NOMO-1 treated with DMSO at 0.1 percent for 48 hours (cell line): Measurements from ENCODE around the gene CORO2A.

ENCODE experiments used
- DNase-seq: peaks from one replicate; lab custom pipeline; 2025; ENCODE audit not compliant: unreplicated experiment; lab: John Stamatoyannopoulos, UW

CORO2A gene

GRCh38 chr9:98192503-98193335 lies at the start of gene CORO2A:
Gene CORO2A, minus strand, starts transcription at chr9:98192637. Its CDS starts 34,977 bp downstream, at chr9:98157660.
- peak; percentile 72 for DNase-seq

DNA sequence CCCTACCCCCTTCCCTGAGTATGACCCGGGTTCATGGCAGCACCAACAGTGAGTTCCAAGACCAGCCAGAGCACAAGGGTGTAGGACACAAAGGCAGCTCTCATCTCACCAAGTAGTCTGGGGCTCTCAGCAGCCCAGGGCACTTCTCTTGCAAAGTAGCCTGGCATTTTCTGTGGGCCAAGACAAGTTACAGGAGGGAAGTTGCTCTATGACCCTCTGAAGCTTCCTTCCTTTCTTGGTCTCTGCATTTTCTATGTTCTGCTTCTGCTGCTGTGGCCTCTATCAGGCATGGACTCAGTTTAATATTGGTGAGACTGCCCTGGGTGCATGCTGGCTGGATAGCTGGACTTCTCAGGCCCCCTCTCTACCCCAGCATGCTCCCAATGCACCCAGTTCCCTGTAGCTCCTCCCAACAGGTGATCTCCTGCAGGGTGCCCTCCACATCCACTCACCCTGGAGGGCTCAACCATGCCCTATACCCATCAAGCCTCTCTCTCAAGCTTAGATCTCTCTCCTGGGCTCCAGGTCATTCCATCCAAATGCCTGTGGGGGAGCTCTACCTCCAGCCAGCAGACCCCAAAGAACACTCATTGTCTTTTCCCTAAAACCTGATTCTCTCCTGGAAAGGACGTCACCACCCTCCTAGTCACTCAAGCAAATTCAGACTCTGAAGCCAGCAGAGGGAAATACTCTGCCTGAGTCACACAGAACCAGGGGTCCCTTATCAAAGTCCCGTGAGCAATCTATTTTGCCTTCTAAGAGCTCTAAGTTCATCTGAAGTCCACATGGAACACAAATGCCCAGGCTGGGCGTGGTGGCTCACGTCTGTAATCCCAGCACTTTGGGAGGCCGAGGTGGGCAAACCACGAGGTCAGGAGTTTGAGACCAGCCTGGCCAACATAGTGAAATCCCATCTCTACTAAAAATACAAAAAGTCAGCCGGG lies 49.2 kb upstream of the CORO2A start:
- DNase-seq = no peak

DNA sequence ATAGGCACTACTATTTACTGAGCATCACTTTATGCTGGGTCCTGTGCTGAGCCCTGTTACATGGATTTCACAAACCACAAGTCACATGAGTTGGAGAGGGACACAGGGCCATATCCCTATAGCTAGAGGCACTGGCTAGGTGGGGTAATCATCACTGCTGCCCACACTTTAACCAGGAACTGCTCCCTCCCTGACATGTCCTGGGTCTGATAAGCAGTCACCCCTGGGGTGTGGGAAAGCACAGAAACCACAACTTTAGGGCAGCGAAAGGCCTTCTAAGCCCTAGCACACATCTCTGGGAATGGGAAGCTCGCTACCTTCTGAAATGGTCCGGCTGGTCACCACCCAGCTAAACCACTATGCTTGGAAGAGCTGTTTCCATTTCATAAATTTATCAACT lies 48.0 kb upstream of the CORO2A start:
- no peak for DNase-seq

- no peak for DNase-seq
Measured at GRCh38 chr9:98236901-98237487, 44.6 kb upstream of the CORO2A start.

GRCh38 chr9:98235126-98235525 lies 42.7 kb upstream of the CORO2A start:
- no peak for DNase-seq

DNA sequence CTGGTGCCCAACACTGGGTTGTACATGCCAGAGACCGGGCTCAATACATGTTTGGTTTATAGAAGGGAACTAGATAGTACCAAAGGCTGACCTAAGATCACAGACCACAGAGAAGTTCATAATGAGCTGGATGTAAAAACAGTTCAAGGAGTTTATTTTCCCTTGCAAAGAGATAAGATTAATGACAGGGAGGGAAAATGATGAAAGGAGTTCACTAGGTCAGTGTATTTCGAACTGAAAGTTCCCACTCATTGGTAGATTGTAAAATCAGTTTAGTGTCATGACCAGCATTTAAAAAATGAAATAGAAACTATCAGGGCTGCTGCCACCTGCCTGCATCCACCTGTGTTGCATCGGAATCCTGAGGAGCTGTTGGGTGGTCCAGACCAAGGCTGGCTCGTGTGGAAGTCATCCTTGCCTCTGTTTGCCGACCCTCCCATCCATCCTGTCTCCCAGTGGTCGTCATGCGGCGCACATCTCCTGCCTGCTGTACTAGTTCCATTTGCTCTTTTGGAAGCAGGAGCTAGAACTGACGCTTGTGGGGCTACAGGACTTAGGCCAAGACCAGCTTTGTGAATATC lies 41.9 kb upstream of the CORO2A start:
- DNase-seq = no peak

GRCh38 chr9:98232926-98233325 lies 40.5 kb upstream of the CORO2A start:
- no peak for DNase-seq

GRCh38 chr9:98231770-98232478 lies 39.5 kb upstream of the CORO2A start:
- DNase-seq = no peak

GRCh38 chr9:98230789-98231188 lies 38.4 kb upstream of the CORO2A start:
- no peak for DNase-seq

DNA sequence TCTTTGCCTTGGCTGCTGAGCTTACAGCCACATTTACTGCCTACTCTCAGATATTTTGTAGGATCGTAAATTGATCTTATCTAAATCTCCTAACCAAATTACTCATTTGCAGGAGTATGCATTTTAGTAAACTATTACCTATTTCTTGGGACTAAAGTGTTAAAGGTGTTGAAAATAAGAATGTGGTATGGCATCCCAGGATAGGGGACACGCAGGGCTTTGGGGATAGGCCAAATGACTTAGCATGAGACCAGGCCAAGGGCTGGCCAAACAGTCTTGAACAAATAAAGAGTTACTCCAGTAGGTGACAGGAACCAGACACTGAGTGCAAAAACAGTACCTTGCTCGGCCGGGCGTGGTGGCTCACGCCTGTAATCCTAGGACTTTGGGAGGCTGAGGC lies 37.9 kb upstream of the CORO2A start:
- DNase-seq = no peak

GRCh38 chr9:98229620-98230019 lies 37.2 kb upstream of the CORO2A start:
- DNase-seq = no peak

- no peak for DNase-seq
Measured at GRCh38 chr9:98229090-98229395, 36.6 kb upstream of the CORO2A start.

GRCh38 chr9:98228392-98229089 lies 36.1 kb upstream of the CORO2A start:
- DNase-seq = no peak

GRCh38 chr9:98227883-98228282 lies 35.4 kb upstream of the CORO2A start:
- DNase-seq = no peak

DNA sequence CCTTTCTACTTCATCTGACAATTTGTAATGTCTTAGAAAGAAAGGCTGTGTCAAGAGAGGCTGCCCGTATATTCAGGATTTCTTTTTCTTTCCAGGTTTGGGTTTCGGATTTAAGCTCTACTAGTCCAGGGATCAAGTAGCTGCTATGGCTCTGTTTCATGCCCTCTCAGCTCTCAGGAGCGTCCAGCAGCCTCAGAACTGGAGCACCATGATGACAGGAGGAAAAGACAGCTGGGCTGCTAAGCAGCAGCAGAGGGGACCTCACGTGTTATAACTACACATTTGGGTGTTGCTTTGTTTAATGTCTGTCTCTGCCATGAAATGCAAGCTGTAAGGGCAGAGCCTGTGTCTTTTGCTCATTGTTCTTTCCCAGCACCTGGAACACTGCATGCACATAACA lies 34.5 kb upstream of the CORO2A start:
- DNase-seq = no peak

GRCh38 chr9:98226516-98226915 lies 34.1 kb upstream of the CORO2A start:
- DNase-seq = no peak

DNA sequence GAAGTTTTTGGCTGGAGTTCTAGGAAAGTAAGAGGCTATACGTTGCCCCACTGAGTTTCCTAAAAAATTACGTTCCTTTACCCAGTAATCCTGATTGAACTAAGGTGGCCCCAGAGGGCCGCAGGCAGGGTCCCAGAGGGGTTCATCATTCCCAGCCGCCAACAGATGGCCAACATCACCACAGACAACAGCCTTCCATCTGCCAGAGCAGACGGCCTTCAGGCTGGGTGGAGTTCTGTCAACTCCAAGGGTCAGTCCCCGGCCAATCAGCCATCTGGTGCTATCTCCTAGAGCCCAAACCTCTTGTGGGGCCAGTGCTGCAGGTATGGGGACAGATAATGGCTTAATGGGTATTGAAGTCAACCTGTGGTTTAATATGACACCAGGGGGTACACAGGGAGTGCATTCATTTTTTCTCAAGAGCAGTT lies 32.6 kb upstream of the CORO2A start:
- no peak for DNase-seq

GRCh38 chr9:98222885-98223691 lies 30.7 kb upstream of the CORO2A start:
- no peak for DNase-seq

- no peak for DNase-seq
Measured at GRCh38 chr9:98220911-98221310, 28.5 kb upstream of the CORO2A start.
